GM23338 (cell line): ENCODE results near the gene PTPRN2. TPM values are rescaled to one million over a fixed set of nuclear protein-coding genes. Genes with fewer than 3 reads are reported as not detected.

Experiments used
- ATAC-seq: fragments of 200-7000 bp; cut with Tn5 transposase; 3 replicates; pipeline ENCODE4 v1.9.1; 2020
- DNase-seq: peaks from one replicate; pipeline ENCODE4 v3.0.0-alpha.2; 2015; ENCODE audit warnings: low spot score
- H2AFZ ChIP-seq: fragments of 200-600 bp; sonication (generic); 2 replicates; pipeline ENCODE4 v1.8.0; 2016; ENCODE audit warnings: antibody characterized with exemption, mild to moderate bottlenecking, moderate library complexity
- H3F3A ChIP-seq: fragments of 200-600 bp; sonication (generic); replicated peaks from 2 replicates; pipeline ENCODE4 v1.8.0; 2017; ENCODE audit warnings: antibody characterized with exemption, mixed run types, low read depth
- H3K27ac ChIP-seq: fragments of 200-600 bp; sonication (generic); 2 replicates; pipeline ENCODE4 v1.6.1; 2016; ENCODE audit warnings: low read depth
- H3K27me3 ChIP-seq: fragments of 200-600 bp; sonication (generic); 2 replicates; pipeline ENCODE4 v1.8.0; 2016; ENCODE audit warnings: mild to moderate bottlenecking, mixed run types, moderate library complexity; ENCODE audit not compliant: insufficient read depth
- H3K36me3 ChIP-seq: fragments of 200-600 bp; sonication (generic); 2 replicates; pipeline ENCODE4 v1.8.0; 2016; ENCODE audit warnings: mild to moderate bottlenecking; ENCODE audit not compliant: insufficient read depth
- H3K4me1 ChIP-seq: fragments of 200-600 bp; sonication (generic); 2 replicates; pipeline ENCODE4 v1.8.0; 2016; ENCODE audit warnings: mild to moderate bottlenecking, moderate library complexity; ENCODE audit not compliant: insufficient read depth
- H3K4me2 ChIP-seq: fragments of 200-600 bp; sonication (generic); 2 replicates; pipeline ENCODE4 v1.7.1; 2017; ENCODE audit warnings: mixed run types
- H3K4me3 ChIP-seq: fragments of 200-600 bp; sonication (generic); 2 replicates; pipeline ENCODE4 v1.6.1; 2016; ENCODE audit warnings: mixed run types
- H3K79me2 ChIP-seq: fragments of 200-600 bp; sonication (generic); replicated peaks from 2 replicates; pipeline ENCODE4 v1.8.0; 2017; ENCODE audit warnings: mild to moderate bottlenecking; ENCODE audit not compliant: insufficient read depth
- H3K9me2 ChIP-seq: fragments of 200-600 bp; sonication (generic); 2 replicates; pipeline ENCODE4 v1.8.0; 2017; ENCODE audit not compliant: insufficient read depth
- H4K20me1 ChIP-seq: fragments of 200-600 bp; sonication (generic); replicated peaks from 2 replicates; pipeline ENCODE4 v1.8.0; 2017; ENCODE audit warnings: mild to moderate bottlenecking; ENCODE audit not compliant: insufficient read depth
- H3K27ac Mint-ChIP-seq: 2 replicates; pipeline ENCODE4 v1.8.0; 2020; ENCODE audit warnings: inconsistent platforms, mild to moderate bottlenecking, moderate library complexity, mixed read lengths
- H3K27me3 Mint-ChIP-seq: 3 replicates; pipeline ENCODE4 v1.8.0; 2022; ENCODE audit warnings: low read depth, mild to moderate bottlenecking, moderate library complexity, mixed read lengths, inconsistent platforms; ENCODE audit not compliant: insufficient read depth, poor library complexity
- H3K36me3 Mint-ChIP-seq: 3 replicates; pipeline ENCODE4 v1.8.0; 2021; ENCODE audit warnings: low read depth, mild to moderate bottlenecking, inconsistent platforms, moderate library complexity, mixed read lengths
- H3K4me1 Mint-ChIP-seq: 3 replicates; pipeline ENCODE4 v1.8.0; 2020; ENCODE audit warnings: mild to moderate bottlenecking, inconsistent platforms, mixed read lengths
- H3K4me3 Mint-ChIP-seq: 3 replicates; pipeline ENCODE4 v1.8.0; 2021; ENCODE audit warnings: moderate library complexity, mild to moderate bottlenecking, inconsistent platforms, mixed read lengths
- H3K9me3 Mint-ChIP-seq: 3 replicates; pipeline ENCODE4 v1.8.0; 2020; ENCODE audit warnings: moderate library complexity, mild to moderate bottlenecking, inconsistent platforms, mixed read lengths
- CREB1 ChIP-seq: fragments of 250-450 bp; sonication (Bioruptor Pico); IDR thresholded peaks from 2 replicates; pipeline ENCODE4 v1.5.0; 2020; ENCODE audit warnings: low read depth, mild to moderate bottlenecking, moderate library complexity
- CTCF ChIP-seq, 2 experiments: fragments of 200-600 bp in 1 of 2; sonication (generic) in 1 of 2; conservative IDR thresholded peaks; 2 replicates each; pipeline versions ENCODE4 v1.5.1 to v1.6.1; 2016 to 2017; ENCODE audit warnings: antibody characterized with exemption in 2 of 2, low read depth in 2 of 2, mild to moderate bottlenecking in 2 of 2, moderate library complexity in 1 of 2
- ETS1 ChIP-seq: IDR thresholded peaks from 2 replicates; pipeline ENCODE4 v1.6.1; 2016; ENCODE audit warnings: antibody characterized with exemption
- EZH2phosphoT487 ChIP-seq: fragments of 200-600 bp; sonication (generic); IDR thresholded peaks from one replicate; pipeline ENCODE4 v1.8.1; 2018; ENCODE audit warnings: antibody characterized with exemption; ENCODE audit not compliant: unreplicated experiment
- JUNB ChIP-seq: IDR thresholded peaks from one replicate; pipeline ENCODE4 v1.6.1; 2016; ENCODE audit warnings: antibody characterized with exemption; ENCODE audit not compliant: unreplicated experiment
- NANOG ChIP-seq: IDR thresholded peaks from 2 replicates; pipeline ENCODE4 v1.6.1; 2016; ENCODE audit warnings: antibody characterized with exemption, borderline replicate concordance
- REST ChIP-seq: IDR thresholded peaks from one replicate; pipeline ENCODE4 v1.6.1; 2018; ENCODE audit warnings: antibody characterized with exemption; ENCODE audit not compliant: unreplicated experiment
- STAT1 ChIP-seq: IDR thresholded peaks from one replicate; pipeline ENCODE4 v1.6.1; 2016; ENCODE audit warnings: antibody characterized with exemption; ENCODE audit not compliant: unreplicated experiment
- ZNF114 ChIP-seq: fragments of 250-450 bp; sonication (Bioruptor Pico); IDR thresholded peaks from 2 replicates; pipeline ENCODE4 v1.5.0; 2020; ENCODE audit warnings: mild to moderate bottlenecking, moderate library complexity
- ZNF331 ChIP-seq: fragments of 250-450 bp; sonication (Bioruptor Pico); IDR thresholded peaks from 2 replicates; pipeline ENCODE4 v1.5.0; 2020; ENCODE audit warnings: low read depth, mild to moderate bottlenecking, moderate library complexity
- polyA plus RNA-seq: library from polyadenylated mRNA; unstranded; fragments of >200 nt; fragmentation: Nextera tagmentation; extraction: Ambion mirVana; gene quantifications from 2 replicates; pipeline ENCODE4 v1.2.1, GENCODE V29; 2016
- total RNA-seq: library from RNA; depleted of rRNA; stranded (reverse); fragments of >200 nt; shearing (Covaris generic); gene quantifications from 2 replicates; pipeline ENCODE4 v1.2.3, GENCODE V29; 2014

Gene PTPRN2
- total and polyA plus RNA-seq, 2 experiments from 2014 or later = 0.87 to 4.0 TPM

- peaks cover 50% of the 10 kb centered on the region for H3K36me3 Mint-ChIP-seq
- H3K4me3 Mint-ChIP-seq = no peak overlapping the region
- TF ChIP-seq REST = no peak
- TF ChIP-seq ETS1 = no peak
- no peak for TF ChIP-seq EZH2phosphoT487
- no peak for TF ChIP-seq STAT1
- no peak for TF ChIP-seq NANOG
- TF ChIP-seq JUNB = no peak
- H2AFZ ChIP-seq = no peak overlapping the region
- H3K36me3 ChIP-seq = no peaks in the 10 kb centered on the region
- no peaks in the 10 kb centered on the region for H3K27me3 ChIP-seq
- ATAC-seq (no peak), DNase-seq (no peak)
- H3K27ac ChIP-seq = no peak overlapping the region
- H3K27ac Mint-ChIP-seq = no peak overlapping the region
- H4K20me1 ChIP-seq = no peaks in the 10 kb centered on the region
- H3K4me2 ChIP-seq = no peak overlapping the region
- no peaks in the 10 kb centered on the region for H3K79me2 ChIP-seq
- H3K4me1 ChIP-seq = no peaks in the 10 kb centered on the region
- no peak overlapping the region for H3K4me3 ChIP-seq
- H3F3A ChIP-seq = no peaks in the 10 kb centered on the region
- peaks cover 8% of the 10 kb centered on the region for H3K27me3 Mint-ChIP-seq
- H3K4me1 Mint-ChIP-seq = no peaks in the 10 kb centered on the region
- H3K9me3 Mint-ChIP-seq = peaks cover 98% of the 10 kb centered on the region
- H3K9me2 ChIP-seq = no peaks in the 10 kb centered on the region
Observed at GRCh38 chr7:157755741-157756140, 831.9 kb downstream of the PTPRN2 start.

GRCh38 chr7:157754416-157754790, 833.2 kb downstream of the PTPRN2 start:
- Histone ChIP-seq H2AFZ (no peak overlapping the region), H3K36me3 (no peaks in the 10 kb centered on the region), H3F3A (no peaks in the 10 kb centered on the region), H3K79me2 (no peaks in the 10 kb centered on the region), H3K4me2 (no peak overlapping the region), H3K27me3 (no peaks in the 10 kb centered on the region), H3K4me1 (no peaks in the 10 kb centered on the region), H3K9me2 (no peaks in the 10 kb centered on the region), H3K27ac (no peak overlapping the region), H3K4me3 (no peak overlapping the region), H4K20me1 (no peaks in the 10 kb centered on the region)
- Mint-ChIP-seq H3K4me3 (no peak overlapping the region), H3K27me3 (peaks cover 7% of the 10 kb centered on the region), H3K27ac (no peak overlapping the region), H3K36me3 (peaks cover 48% of the 10 kb centered on the region), H3K4me1 (no peaks in the 10 kb centered on the region), H3K9me3 (peaks cover 98% of the 10 kb centered on the region)
- TF ChIP-seq JUNB = no peak
- no peak for TF ChIP-seq CREB1 (CRISPR knock-in tag)
- TF ChIP-seq ZNF114 (CRISPR knock-in tag) = no peak
- TF ChIP-seq CTCF (conservative IDR thresholded peaks at IDR 0.05; ENCODE audit: low read depth in 2 of 2) = no peak
- no peak for TF ChIP-seq ZNF331 (CRISPR knock-in tag)
- TF ChIP-seq NANOG = no peak
- ATAC-seq = no peak
- DNase-seq = no peak
